Psoas muscle (tissue), 8 donors: ENCODE data around the gene DXO. TPM values are rescaled to one million over a fixed set of nuclear protein-coding genes. Genes with fewer than 3 reads are reported as not detected.

Experiments used
- ATAC-seq, 4 donors: fragments of 200-7000 bp; cut with Tn5 transposase; one replicate each; pipeline ENCODE4 v1.9.1; 2020; ENCODE audit warnings: moderate library complexity in 3 of 4, mild to moderate bottlenecking in 2 of 4
- DNase-seq, 2 donors: peaks; one replicate each; pipeline ENCODE4 v3.0.0-alpha.2; 2020
- H3K27ac ChIP-seq: fragments of 200-600 bp; one replicate; pipeline ENCODE4 v1.8.0; 2022
- H3K27me3 ChIP-seq, 3 donors: fragments of 200-600 bp in 1 of 3; one replicate each; pipeline versions ENCODE4 v1.6.1 to v1.8.0; 2013 to 2022; ENCODE audit warnings: low read length in 2 of 3, mild to moderate bottlenecking in 2 of 3, moderate library complexity in 1 of 3; ENCODE audit not compliant: insufficient read depth in 3 of 3
- H3K36me3 ChIP-seq, 2 donors: fragments of 200-600 bp in 1 of 2; one replicate each; pipeline versions ENCODE4 v1.6.1 to v1.8.0; 2013 to 2022; ENCODE audit warnings: low read depth in 1 of 2, mild to moderate bottlenecking in 1 of 2, moderate library complexity in 1 of 2; ENCODE audit not compliant: insufficient read depth in 1 of 2
- H3K4me1 ChIP-seq: fragments of 200-600 bp; one replicate; pipeline ENCODE4 v1.8.0; 2022
- H3K4me3 ChIP-seq: fragments of 200-600 bp; one replicate; pipeline ENCODE4 v1.8.0; 2022; ENCODE audit warnings: mild to moderate bottlenecking
- H3K9me3 ChIP-seq: fragments of 200-600 bp; one replicate; pipeline ENCODE4 v1.8.0; 2022
- WGBS, 3 donors: extraction: QIAGEN DNeasy Blood & Tissue Kit; methylation state at CpG; one replicate each; pipeline versions ENCODE4 v1.1.6 to v1.1.7; 2013; 5-methylcytosine and 5-hydroxymethylcytosine counted together
- intact Hi-C, 2 donors: fragments of 100-400 bp; cut with DNase I; formaldehyde crosslinking; loops; one replicate each; pipeline versions ENCODE4 v1.11.0 to v1.14.2; 2022
- polyA plus RNA-seq, 3 donors: library from polyadenylated mRNA; stranded (reverse); fragments of 200-250 nt; gene quantifications; one replicate each; pipeline ENCODE4 v1.2.3, GENCODE V29; 2013
- total RNA-seq, 4 donors: library from RNA; stranded (reverse); fragmentation: NEBNext Ultra II Directional in 2 of 4; extraction: Animal tissue kit (Norgen Biotek cat#: 25700) in 2 of 4; gene quantifications; one replicate each; pipeline versions ENCODE4 v1.2.1 to v1.2.4, GENCODE V29; 2021 to 2023
- TF ChIP-seq, protein P1 (sequence below): fragments of 200-600 bp; IDR thresholded peaks from one replicate; pipeline ENCODE4 v1.8.0; 2022; ENCODE audit warnings: antibody characterized with exemption
- donor health status: healthy with polysubstance abuse.
- donor health status: DM: no; HTN: no; CAD: no; lungs with moderate emphysema.
- donor health status: Bipolar disorder and iron deficiency.
- donor health status: healthy.
- donor health status: DM: yes; HTN: yes; CAD: no.
- donor health status: DM: no; HTN: no; CAD: no.
- donor health status: DM: no; HTN: no; CAD: no.
- donor health status: DM: yes; HTN: yes; CAD: no.

The DXO gene
- total and polyA plus RNA-seq, 7 donors, result 7.4 to 20.6 (median 9.5) TPM

DNA sequence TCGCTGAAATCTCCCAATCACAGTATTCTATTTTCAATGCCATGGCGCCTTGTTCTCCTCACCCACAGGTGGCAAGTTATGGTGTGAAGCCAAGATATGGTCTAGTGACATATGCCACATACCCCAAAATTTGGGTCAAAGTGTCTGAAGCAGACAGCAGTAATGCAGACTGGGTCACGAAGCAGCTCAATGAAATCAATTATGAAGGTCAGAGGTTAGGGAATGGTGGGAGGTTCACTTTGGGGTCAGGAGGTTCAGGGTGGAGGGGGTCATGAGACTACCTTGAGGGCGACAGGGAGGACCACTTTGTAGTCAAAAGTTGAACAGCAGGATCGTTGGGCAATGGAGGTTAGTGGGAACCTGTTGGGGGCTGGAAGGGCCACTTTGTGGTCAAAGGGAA lies 23.6 kb downstream of the DXO start:
- Histone ChIP-seq H3K36me3 (peaks cover 0 to 24% of the 10 kb centered on the region in 2 donors), H3K27me3 (peaks cover 0 to 17% (median 0%) of the 10 kb centered on the region in 3 donors), H3K4me1 (no peaks in the 10 kb centered on the region), H3K9me3 (no peaks in the 10 kb centered on the region), H3K27ac (no peak overlapping the region), H3K4me3 (no peak overlapping the region)
- intact Hi-C loops, result no loop called here
- ATAC-seq, result no peak
- TF ChIP-seq, protein P1, sequence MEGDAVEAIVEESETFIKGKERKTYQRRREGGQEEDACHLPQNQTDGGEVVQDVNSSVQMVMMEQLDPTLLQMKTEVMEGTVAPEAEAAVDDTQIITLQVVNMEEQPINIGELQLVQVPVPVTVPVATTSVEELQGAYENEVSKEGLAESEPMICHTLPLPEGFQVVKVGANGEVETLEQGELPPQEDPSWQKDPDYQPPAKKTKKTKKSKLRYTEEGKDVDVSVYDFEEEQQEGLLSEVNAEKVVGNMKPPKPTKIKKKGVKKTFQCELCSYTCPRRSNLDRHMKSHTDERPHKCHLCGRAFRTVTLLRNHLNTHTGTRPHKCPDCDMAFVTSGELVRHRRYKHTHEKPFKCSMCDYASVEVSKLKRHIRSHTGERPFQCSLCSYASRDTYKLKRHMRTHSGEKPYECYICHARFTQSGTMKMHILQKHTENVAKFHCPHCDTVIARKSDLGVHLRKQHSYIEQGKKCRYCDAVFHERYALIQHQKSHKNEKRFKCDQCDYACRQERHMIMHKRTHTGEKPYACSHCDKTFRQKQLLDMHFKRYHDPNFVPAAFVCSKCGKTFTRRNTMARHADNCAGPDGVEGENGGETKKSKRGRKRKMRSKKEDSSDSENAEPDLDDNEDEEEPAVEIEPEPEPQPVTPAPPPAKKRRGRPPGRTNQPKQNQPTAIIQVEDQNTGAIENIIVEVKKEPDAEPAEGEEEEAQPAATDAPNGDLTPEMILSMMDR, result no peak
- WGBS, 3 donors, result 73 to 76% (median 73%) methylated on average over 5 of the region's 5 CpGs
- DNase-seq, result no peak

DNA sequence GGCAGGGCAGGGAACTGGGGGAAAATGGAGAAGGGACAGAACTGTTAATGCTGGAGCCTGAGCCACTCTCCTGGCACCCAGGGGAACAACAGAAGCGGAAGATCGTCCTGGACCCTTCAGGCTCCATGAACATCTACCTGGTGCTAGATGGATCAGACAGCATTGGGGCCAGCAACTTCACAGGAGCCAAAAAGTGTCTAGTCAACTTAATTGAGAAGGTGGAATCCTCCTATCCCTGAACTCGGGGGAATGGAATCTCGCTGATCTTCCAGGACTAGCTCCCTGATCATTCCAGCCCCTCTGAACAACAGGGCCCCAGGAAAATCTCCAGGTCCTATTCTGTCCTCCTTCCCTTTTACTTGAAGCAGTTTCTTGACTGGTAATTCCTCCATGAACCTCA lies 24.1 kb downstream of the DXO start:
- H3K36me3 ChIP-seq, result peaks cover 0 to 20% of the 10 kb centered on the region in 2 donors
- no peak overlapping the region for H3K27ac ChIP-seq
- DNase-seq, result no peak
- H3K9me3 ChIP-seq, result no peaks in the 10 kb centered on the region
- TF ChIP-seq, protein P1, result no peak
- H3K4me1 ChIP-seq, result no peaks in the 10 kb centered on the region
- intact Hi-C loops, result no loop called here
- H3K4me3 ChIP-seq, result no peak overlapping the region
- no peak for ATAC-seq
- H3K27me3 ChIP-seq, result peaks cover 0 to 21% (median 0%) of the 10 kb centered on the region in 3 donors
- 74 to 82% (median 79%) methylated on average over 4 of the region's 4 CpGs for WGBS, 3 donors

DNA sequence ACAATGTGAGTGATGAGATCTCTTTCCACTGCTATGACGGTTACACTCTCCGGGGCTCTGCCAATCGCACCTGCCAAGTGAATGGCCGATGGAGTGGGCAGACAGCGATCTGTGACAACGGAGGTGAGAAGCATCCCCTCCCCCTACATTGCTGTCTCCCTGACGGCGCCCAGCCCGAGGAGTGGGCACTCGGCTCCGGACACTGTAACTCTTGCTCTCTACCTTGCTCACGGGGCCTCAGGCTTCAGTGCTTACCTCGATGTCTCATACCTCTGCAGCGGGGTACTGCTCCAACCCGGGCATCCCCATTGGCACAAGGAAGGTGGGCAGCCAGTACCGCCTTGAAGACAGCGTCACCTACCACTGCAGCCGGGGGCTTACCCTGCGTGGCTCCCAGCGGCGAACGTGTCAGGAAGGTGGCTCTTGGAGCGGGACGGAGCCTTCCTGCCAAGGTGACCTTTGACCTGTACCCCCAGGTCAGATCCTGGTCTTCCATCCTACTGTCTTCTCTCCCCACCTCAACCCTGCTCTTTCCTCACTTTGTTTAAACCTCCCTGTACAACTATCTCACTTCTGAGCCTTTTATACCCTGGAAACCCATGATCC lies 24.8 kb downstream of the DXO start:
- Histone ChIP-seq H3K36me3 (peaks cover 0 to 13% of the 10 kb centered on the region in 2 donors), H3K9me3 (no peaks in the 10 kb centered on the region), H3K27me3 (peaks cover 0 to 28% (median 0%) of the 10 kb centered on the region in 3 donors), H3K4me3 (no peak overlapping the region), H3K27ac (no peak overlapping the region), H3K4me1 (no peaks in the 10 kb centered on the region)
- ATAC-seq, result no peak
- intact Hi-C loops, result no loop called here
- no peak for DNase-seq
- TF ChIP-seq, protein P1, result no peak
- WGBS, 3 donors, result 82 to 83% (median 83%) methylated on average over 24 of the region's 24 CpGs

DNA sequence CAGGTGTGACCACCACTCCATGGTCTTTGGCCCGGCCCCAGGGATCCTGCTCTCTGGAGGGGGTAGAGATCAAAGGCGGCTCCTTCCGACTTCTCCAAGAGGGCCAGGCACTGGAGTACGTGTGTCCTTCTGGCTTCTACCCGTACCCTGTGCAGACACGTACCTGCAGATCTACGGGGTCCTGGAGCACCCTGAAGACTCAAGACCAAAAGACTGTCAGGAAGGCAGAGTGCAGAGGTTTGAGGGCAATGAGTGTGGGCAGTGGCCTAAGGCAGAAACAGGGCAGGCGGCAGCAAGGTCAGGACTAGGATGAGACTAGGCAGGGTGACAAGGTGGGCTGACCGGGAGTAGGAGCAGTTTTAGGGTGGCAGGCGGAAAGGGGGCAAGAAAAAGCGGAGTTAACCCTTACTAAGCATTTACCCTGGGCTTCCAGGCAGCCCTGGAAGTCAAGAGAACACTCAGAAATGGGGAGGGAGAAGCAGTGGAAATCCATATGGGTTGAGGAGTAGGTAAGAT lies 25.5 kb downstream of the DXO start:
- intact Hi-C loops, result no loop called here

More for the DNA sequence above, 25.5 kb downstream of the DXO start:
- H3K27me3 ChIP-seq, result peaks cover 0 to 28% (median 0%) of the 10 kb centered on the region in 3 donors
- TF ChIP-seq, protein P1, result no peak
- peak overlapping the region; percentile 55 for H3K27ac ChIP-seq
- 67 to 79% (median 70%) methylated on average over 11 of the region's 11 CpGs for WGBS, 3 donors
- ATAC-seq, result no peak
- H3K4me3 ChIP-seq, result peak overlapping the region; percentile 22
- DNase-seq, result no peak
- H3K9me3 ChIP-seq, result no peaks in the 10 kb centered on the region
- peaks cover 0 to 5% of the 10 kb centered on the region in 2 donors for H3K36me3 ChIP-seq
- no peaks in the 10 kb centered on the region for H3K4me1 ChIP-seq
